ENCODE data around the gene RNU7-1.

- TF ChIP-seq CTCF (IDR thresholded peaks at IDR 0.05; ENCODE audit: poor library complexity), result no peak
- TF ChIP-seq EZH2 (IDR thresholded peaks at IDR 0.05; ENCODE audit: borderline replicate concordance), result no peak
Observed at GRCh38 chr12:6950811-6951540, 7.4 kb downstream of the RNU7-1 start, which contains the start of gene PTPN6.

Data from hepatocyte (in vitro differentiated cells).